ENCODE results near the gene WT1. TPM values are rescaled to one million over a fixed set of nuclear protein-coding genes. Genes with fewer than 3 reads are reported as not detected.

The WT1 gene
- total and polyA plus RNA-seq, 7 experiments from 2014 or later = not detected

DNA sequence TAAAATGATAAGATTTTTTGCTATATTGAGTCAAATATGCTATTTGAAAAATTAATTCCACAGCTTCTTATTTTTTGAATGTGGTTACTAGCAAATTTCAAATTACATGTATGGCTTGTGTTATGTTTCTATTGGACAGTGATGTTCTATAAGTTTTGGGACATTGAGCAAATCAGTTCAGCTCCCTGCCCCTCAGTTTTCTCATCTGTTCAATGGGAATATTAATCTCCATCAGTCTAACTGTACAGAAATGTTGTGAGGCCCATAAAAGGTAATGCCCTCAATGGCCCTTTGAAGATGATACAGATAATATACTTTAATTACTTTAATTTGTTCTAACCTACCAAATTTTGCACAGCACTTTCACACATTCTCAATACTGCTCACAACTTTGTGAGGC, 15.2 kb downstream of the WT1 start:
- ChIA-PET CTCF (no interaction called here), POLR2A (no interaction called here)
- Mint-ChIP-seq H3K4me1 (peaks cover 11 to 19% (median 13%) of the 10 kb centered on the region in 7 donors), H3K36me3 (peaks cover 0 to 2% (median 0%) of the 10 kb centered on the region in 5 donors), H3K4me3 (no peak overlapping the region), H3K27me3 (peaks cover 17 to 69% (median 46%) of the 10 kb centered on the region in 5 donors), H3K27ac (no peak overlapping the region), H3K9me3 (no peaks in the 10 kb centered on the region)
- no peak overlapping the region for H3K4me3 ChIP-seq (ENCODE audit: low read length)
- no peaks in the 10 kb centered on the region for H3K9me3 ChIP-seq (ENCODE audit: control insufficient read depth in 2 of 3, low read length in 3 of 3)
- no peak for ATAC-seq
- intact Hi-C loops (cut with micrococcal nuclease) = loop anchor here in 1 of 2 donors (10.0 kb wide), 1 partner anchor 165 kb away; the partner anchor contains the start of gene EIF3M
- no peak for DNase-seq
- peaks cover 6 to 7% of the 10 kb centered on the region in 2 donors for H3K4me1 ChIP-seq (ENCODE audit: control insufficient read depth in 2 of 2, insufficient read depth in 2 of 2, low read length in 2 of 2)
- H3K27me3 ChIP-seq (ENCODE audit: control insufficient read depth in 2 of 2, insufficient read depth in 2 of 2, low read length in 2 of 2) = no peaks in the 10 kb centered on the region
- H3K27ac ChIP-seq (ENCODE audit: low read depth, low read length) = no peak overlapping the region
- H3K36me3 ChIP-seq (ENCODE audit: control insufficient read depth in 2 of 3, insufficient read depth in 3 of 3, low read length in 3 of 3) = no peaks in the 10 kb centered on the region

DNA sequence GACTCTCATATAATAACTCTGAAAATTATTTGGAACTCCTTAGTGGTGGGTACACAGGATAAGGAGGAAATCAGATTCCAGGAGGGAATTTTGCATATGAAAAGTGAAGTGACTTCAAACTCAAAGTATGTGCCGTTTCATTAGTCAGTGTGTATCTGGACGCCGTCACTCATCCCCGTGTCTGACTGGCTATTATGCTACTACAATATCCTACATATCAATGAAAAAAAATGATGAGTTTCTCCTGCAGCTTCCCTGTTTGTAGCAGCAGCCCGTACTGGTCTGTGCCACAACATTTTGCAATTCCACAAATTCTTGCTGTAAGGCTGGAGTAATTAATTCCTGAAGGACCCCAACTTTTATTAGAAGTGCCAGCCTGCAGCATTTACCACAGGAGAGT, 16.5 kb downstream of the WT1 start:
- H3K36me3 Mint-ChIP-seq = peaks cover 0 to 2% (median 0%) of the 10 kb centered on the region in 5 donors
- CTCF ChIA-PET = no interaction called here
- H3K4me1 Mint-ChIP-seq = peaks cover 11 to 19% (median 13%) of the 10 kb centered on the region in 7 donors
- H3K4me3 ChIP-seq (ENCODE audit: low read length) = no peak overlapping the region
- no peak for ATAC-seq
- H3K27me3 ChIP-seq (ENCODE audit: control insufficient read depth in 2 of 2, insufficient read depth in 2 of 2, low read length in 2 of 2) = no peaks in the 10 kb centered on the region
- H3K27ac Mint-ChIP-seq = no peak overlapping the region
- peaks cover 6 to 7% of the 10 kb centered on the region in 2 donors for H3K4me1 ChIP-seq (ENCODE audit: control insufficient read depth in 2 of 2, insufficient read depth in 2 of 2, low read length in 2 of 2)
- POLR2A ChIA-PET = no interaction called here
- no peak overlapping the region for H3K27ac ChIP-seq (ENCODE audit: low read depth, low read length)
- H3K9me3 ChIP-seq (ENCODE audit: control insufficient read depth in 2 of 3, low read length in 3 of 3) = no peaks in the 10 kb centered on the region
- H3K9me3 Mint-ChIP-seq = no peaks in the 10 kb centered on the region
- no peak overlapping the region for H3K4me3 Mint-ChIP-seq
- no peak for DNase-seq
- intact Hi-C loops (cut with micrococcal nuclease) = no loop called here
- no peaks in the 10 kb centered on the region for H3K36me3 ChIP-seq (ENCODE audit: control insufficient read depth in 2 of 3, insufficient read depth in 3 of 3, low read length in 3 of 3)
- H3K27me3 Mint-ChIP-seq = peaks cover 9 to 62% (median 39%) of the 10 kb centered on the region in 5 donors

DNA sequence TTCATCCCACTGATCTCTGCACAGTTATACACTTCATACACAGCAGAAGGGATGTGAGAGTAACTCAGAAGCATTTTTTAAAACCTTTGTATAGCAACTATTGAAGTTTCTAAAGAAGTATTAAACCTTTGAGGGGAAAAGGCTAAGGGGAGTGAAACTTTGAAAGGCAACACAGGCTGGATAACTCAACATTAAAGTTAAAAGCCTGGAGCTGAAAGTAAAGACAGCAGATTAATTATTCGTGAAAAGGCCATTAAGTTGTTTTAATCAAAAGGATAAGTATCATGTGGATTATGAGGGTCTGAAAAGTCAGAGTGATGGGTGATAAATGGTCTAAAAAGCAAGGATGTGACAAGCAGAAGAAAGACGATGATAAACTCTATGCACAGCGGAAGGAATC, 17.5 kb downstream of the WT1 start:
- H3K9me3 ChIP-seq (ENCODE audit: control insufficient read depth in 2 of 3, low read length in 3 of 3) = no peaks in the 10 kb centered on the region
- H3K36me3 ChIP-seq (ENCODE audit: control insufficient read depth in 2 of 3, insufficient read depth in 3 of 3, low read length in 3 of 3) = no peaks in the 10 kb centered on the region
- POLR2A ChIA-PET = no interaction called here
- DNase-seq (no peak), ATAC-seq (no peak)
- Mint-ChIP-seq H3K4me3 (no peak overlapping the region), H3K9me3 (no peaks in the 10 kb centered on the region), H3K36me3 (peaks cover 0 to 2% (median 0%) of the 10 kb centered on the region in 5 donors), H3K27ac (no peak overlapping the region), H3K27me3 (peaks cover 4 to 59% (median 29%) of the 10 kb centered on the region in 5 donors), H3K4me1 (peaks cover 11 to 19% (median 13%) of the 10 kb centered on the region in 7 donors)
- H3K4me3 ChIP-seq (ENCODE audit: low read length) = no peak overlapping the region
- intact Hi-C loops (cut with micrococcal nuclease) = no loop called here
- H3K4me1 ChIP-seq (ENCODE audit: control insufficient read depth in 2 of 2, insufficient read depth in 2 of 2, low read length in 2 of 2) = peaks cover 6 to 7% of the 10 kb centered on the region in 2 donors
- H3K27ac ChIP-seq (ENCODE audit: low read depth, low read length) = no peak overlapping the region
- CTCF ChIA-PET = no interaction called here
- H3K27me3 ChIP-seq (ENCODE audit: control insufficient read depth in 2 of 2, insufficient read depth in 2 of 2, low read length in 2 of 2) = no peaks in the 10 kb centered on the region

DNA sequence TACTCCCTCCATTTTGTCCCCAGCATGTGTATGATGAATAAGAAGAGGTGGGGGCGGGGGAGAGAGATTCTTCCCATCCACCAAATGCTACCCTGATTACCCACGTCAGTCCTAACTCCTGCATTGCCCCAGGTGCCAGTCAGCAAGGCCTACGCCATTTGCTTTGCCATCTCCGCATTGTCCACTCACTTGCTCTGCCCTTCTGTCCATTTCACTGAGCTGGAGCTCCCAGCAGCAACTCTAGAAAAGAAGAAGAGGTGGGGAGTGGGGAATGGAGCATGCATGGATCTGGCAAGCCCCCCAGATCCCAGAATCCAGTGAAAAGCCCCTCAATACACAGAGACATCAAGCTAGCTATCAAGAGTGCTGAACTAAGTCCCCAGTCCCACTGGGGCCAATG, 19.0 kb downstream of the WT1 start:
- intact Hi-C loops (cut with micrococcal nuclease) = no loop called here
- no peak for ATAC-seq
- H3K27me3 Mint-ChIP-seq = peaks cover 0 to 53% (median 17%) of the 10 kb centered on the region in 5 donors
- H3K27me3 ChIP-seq (ENCODE audit: control insufficient read depth in 2 of 2, insufficient read depth in 2 of 2, low read length in 2 of 2) = no peaks in the 10 kb centered on the region
- no peaks in the 10 kb centered on the region for H3K9me3 Mint-ChIP-seq
- ChIA-PET POLR2A (no interaction called here), CTCF (no interaction called here)
- H3K4me3 Mint-ChIP-seq = no peak overlapping the region
- no peaks in the 10 kb centered on the region for H3K9me3 ChIP-seq (ENCODE audit: control insufficient read depth in 2 of 3, low read length in 3 of 3)
- DNase-seq = no peak
- H3K36me3 ChIP-seq (ENCODE audit: control insufficient read depth in 2 of 3, insufficient read depth in 3 of 3, low read length in 3 of 3) = no peaks in the 10 kb centered on the region
- H3K27ac ChIP-seq (ENCODE audit: low read depth, low read length) = no peak overlapping the region
- H3K27ac Mint-ChIP-seq = no peak overlapping the region
- H3K36me3 Mint-ChIP-seq = no peaks in the 10 kb centered on the region
- no peak overlapping the region for H3K4me3 ChIP-seq (ENCODE audit: low read length)
- H3K4me1 Mint-ChIP-seq = peaks cover 5 to 8% (median 8%) of the 10 kb centered on the region in 7 donors
- peaks cover 2 to 6% of the 10 kb centered on the region in 2 donors for H3K4me1 ChIP-seq (ENCODE audit: control insufficient read depth in 2 of 2, insufficient read depth in 2 of 2, low read length in 2 of 2)

DNA sequence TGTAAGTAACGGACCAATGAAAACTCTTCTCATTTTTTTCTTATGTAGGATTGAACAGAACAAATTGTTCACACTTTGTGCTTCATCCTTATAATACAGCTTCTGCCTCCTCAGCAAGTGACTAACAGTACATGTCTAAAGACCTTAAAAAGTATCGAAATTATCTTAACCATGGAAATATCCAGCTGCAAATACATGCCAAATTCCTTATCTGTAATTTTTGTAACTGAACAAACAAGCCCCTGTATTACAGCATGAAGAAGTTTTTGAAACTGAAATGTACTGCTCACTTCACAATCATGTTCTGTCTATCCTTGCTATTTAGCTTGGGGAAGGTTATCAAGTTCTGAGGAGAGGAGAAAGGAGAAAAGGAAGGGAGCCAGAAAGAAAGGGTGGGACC, 20.4 kb downstream of the WT1 start:
- no peak for ATAC-seq
- H3K9me3 Mint-ChIP-seq = peaks cover 0 to 4% (median 0%) of the 10 kb centered on the region in 11 donors
- POLR2A ChIA-PET = no interaction called here

DNA sequence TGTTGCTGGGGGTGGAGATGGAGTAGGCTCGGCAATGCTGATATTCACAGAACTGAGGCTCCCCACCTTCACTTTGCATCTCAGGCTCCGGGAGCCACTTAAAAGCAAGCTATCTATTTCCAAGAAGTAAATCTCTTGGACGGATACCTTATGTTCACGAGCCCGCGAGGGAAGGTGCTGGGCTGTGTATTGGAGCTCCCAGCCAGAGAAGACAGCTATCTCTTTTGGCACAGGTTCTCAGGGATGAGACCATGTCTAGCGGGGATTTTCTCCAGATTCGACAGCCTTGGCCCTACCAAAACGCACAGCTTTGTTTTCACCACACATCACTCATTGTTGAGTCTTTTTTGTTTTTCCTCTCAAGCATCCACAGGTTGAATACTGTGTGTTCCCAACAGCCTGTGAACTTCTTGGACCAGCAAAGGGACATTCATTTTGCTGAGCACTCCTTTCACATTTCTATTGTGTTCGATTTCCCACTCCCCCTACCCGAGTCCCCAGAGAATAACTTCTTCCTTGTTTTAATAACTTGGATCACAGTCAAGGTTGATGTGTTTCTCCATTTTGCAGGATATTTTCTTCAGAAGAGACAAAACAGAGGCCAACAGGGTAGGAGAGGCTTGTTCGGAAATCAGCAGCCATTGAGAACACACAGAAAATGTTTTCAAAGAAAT, 23.3 kb downstream of the WT1 start:
- Histone ChIP-seq H3K36me3 (ENCODE audit: control insufficient read depth in 2 of 3, insufficient read depth in 3 of 3, low read length in 3 of 3) (no peaks in the 10 kb centered on the region), H3K4me1 (ENCODE audit: control insufficient read depth in 2 of 2, insufficient read depth in 2 of 2, low read length in 2 of 2) (no peaks in the 10 kb centered on the region), H3K27me3 (ENCODE audit: control insufficient read depth in 2 of 2, insufficient read depth in 2 of 2, low read length in 2 of 2) (no peaks in the 10 kb centered on the region), H3K4me3 (ENCODE audit: low read length) (no peak overlapping the region), H3K27ac (ENCODE audit: low read depth, low read length) (no peak overlapping the region), H3K9me3 (ENCODE audit: control insufficient read depth in 2 of 3, low read length in 3 of 3) (no peaks in the 10 kb centered on the region)
- Mint-ChIP-seq H3K36me3 (no peaks in the 10 kb centered on the region), H3K9me3 (peaks cover 0 to 4% (median 0%) of the 10 kb centered on the region in 11 donors), H3K4me1 (no peaks in the 10 kb centered on the region), H3K4me3 (no peak overlapping the region), H3K27me3 (peaks cover 12 to 49% (median 23%) of the 10 kb centered on the region in 5 donors), H3K27ac (no peak overlapping the region)
- POLR2A ChIA-PET = no interaction called here
- ATAC-seq (no peak), DNase-seq (no peak)
- intact Hi-C loops (cut with micrococcal nuclease) = no loop called here
- CTCF ChIA-PET = no interaction called here

More for the DNA sequence above, 20.4 kb downstream of the WT1 start:
- Mint-ChIP-seq H3K4me1 (no peaks in the 10 kb centered on the region), H3K27ac (no peak overlapping the region), H3K27me3 (peaks cover 5 to 63% (median 21%) of the 10 kb centered on the region in 5 donors), H3K36me3 (no peaks in the 10 kb centered on the region), H3K4me3 (no peak overlapping the region)
- Histone ChIP-seq H3K36me3 (ENCODE audit: control insufficient read depth in 2 of 3, insufficient read depth in 3 of 3, low read length in 3 of 3) (no peaks in the 10 kb centered on the region), H3K27ac (ENCODE audit: low read depth, low read length) (no peak overlapping the region), H3K4me1 (ENCODE audit: control insufficient read depth in 2 of 2, insufficient read depth in 2 of 2, low read length in 2 of 2) (no peaks in the 10 kb centered on the region), H3K4me3 (ENCODE audit: low read length) (no peak overlapping the region), H3K27me3 (ENCODE audit: control insufficient read depth in 2 of 2, insufficient read depth in 2 of 2, low read length in 2 of 2) (no peaks in the 10 kb centered on the region), H3K9me3 (ENCODE audit: control insufficient read depth in 2 of 3, low read length in 3 of 3) (no peaks in the 10 kb centered on the region)
- CTCF ChIA-PET = interaction anchor here (0.6 kb wide), 1 partner anchor 10 kb away, joined by 8 read pairs; no protein-coding TSS in a partner anchor
- no peak for DNase-seq
- intact Hi-C loops (cut with micrococcal nuclease) = no loop called here

DNA sequence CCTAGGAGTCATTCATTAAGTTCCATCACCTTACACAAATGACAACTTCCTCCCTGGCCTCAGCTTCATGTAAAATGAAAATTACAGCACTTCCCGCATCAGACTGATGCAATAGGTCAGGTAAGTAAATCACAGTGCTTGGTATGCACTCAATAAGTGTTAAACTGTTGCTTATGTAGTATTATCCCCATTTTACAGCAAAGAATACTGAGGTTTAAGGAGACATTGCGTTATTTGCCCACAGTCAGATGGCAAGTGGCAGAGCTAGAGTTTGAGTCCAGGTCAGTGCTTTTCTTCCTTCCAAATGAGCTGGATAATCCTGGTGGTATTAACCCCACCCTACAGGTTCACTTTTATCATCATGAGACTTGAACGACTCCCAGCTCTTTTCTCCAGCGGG, 29.7 kb downstream of the WT1 start:
- Mint-ChIP-seq H3K27me3 (peaks cover 14 to 35% (median 15%) of the 10 kb centered on the region in 5 donors), H3K27ac (no peak overlapping the region), H3K36me3 (peaks cover 0 to 6% (median 0%) of the 10 kb centered on the region in 5 donors), H3K4me1 (no peaks in the 10 kb centered on the region), H3K9me3 (peaks cover 0 to 7% (median 4%) of the 10 kb centered on the region in 11 donors), H3K4me3 (no peak overlapping the region)
- POLR2A ChIA-PET = no interaction called here
- no peaks in the 10 kb centered on the region for H3K4me1 ChIP-seq (ENCODE audit: control insufficient read depth in 2 of 2, insufficient read depth in 2 of 2, low read length in 2 of 2)
- no peak for ATAC-seq
- no peak for DNase-seq
- CTCF ChIA-PET = no interaction called here
- intact Hi-C loops (cut with micrococcal nuclease) = no loop called here
- no peaks in the 10 kb centered on the region for H3K9me3 ChIP-seq (ENCODE audit: control insufficient read depth in 2 of 3, low read length in 3 of 3)
- H3K4me3 ChIP-seq (ENCODE audit: low read length) = no peak overlapping the region
- no peaks in the 10 kb centered on the region for H3K27me3 ChIP-seq (ENCODE audit: control insufficient read depth in 2 of 2, insufficient read depth in 2 of 2, low read length in 2 of 2)
- no peaks in the 10 kb centered on the region for H3K36me3 ChIP-seq (ENCODE audit: control insufficient read depth in 2 of 3, insufficient read depth in 3 of 3, low read length in 3 of 3)
- no peak overlapping the region for H3K27ac ChIP-seq (ENCODE audit: low read depth, low read length)

Measured in naive thymus-derived CD4-positive, alpha-beta T cell (primary cell).